Stimulated activated CD4-positive, alpha-beta T cell treated with anti-CD3 and anti-CD28 coated beads, Interleukin-4, amount 100 ng/mL, for 48 hours (primary cell): ENCODE data around the gene LAPTM5.

Experiments used
- DNase-seq, 2 donors: peaks; one replicate each; pipeline ENCODE4 v3.0.0-alpha.2; 2020; ENCODE audit warnings: low read depth in 2 of 2

LAPTM5 gene

DNA sequence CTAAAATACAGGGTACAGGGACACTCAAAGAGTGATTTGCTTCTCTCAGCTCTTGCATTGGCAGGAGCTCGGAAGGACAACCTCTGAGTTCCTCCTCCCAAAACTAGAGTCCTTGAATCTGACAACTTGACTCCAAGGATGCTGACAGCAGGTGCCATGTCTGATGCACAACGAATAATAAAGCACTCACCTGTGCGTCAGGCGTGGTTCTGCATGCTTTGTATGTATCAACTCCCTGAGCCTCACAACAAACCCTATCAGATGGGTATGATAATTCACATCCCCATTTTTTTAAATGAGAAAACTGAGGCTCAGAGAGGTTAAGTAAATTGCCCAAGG is 1.4 kb downstream of the LAPTM5 start:
- no peak for DNase-seq

DNA sequence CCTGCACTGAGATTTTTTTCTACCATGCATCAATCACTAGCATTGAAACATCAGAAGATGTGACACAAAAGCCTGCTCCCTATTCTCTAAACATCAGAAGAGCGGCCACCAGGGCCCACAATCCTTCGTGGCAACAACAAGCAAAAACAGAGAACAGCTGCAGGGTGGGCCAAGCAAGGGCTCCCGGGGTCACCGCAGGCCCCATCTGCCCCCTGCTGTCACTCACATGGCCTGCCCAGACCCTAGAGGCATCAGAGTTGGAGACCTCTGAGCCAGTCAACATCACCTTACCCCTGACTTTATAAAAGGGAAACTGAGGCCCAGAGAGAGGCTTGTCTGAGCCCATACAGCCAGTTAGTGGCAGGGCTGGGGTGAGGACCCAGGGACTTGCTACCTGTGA is 1.8 kb downstream of the LAPTM5 start:
- no peak for DNase-seq

DNA sequence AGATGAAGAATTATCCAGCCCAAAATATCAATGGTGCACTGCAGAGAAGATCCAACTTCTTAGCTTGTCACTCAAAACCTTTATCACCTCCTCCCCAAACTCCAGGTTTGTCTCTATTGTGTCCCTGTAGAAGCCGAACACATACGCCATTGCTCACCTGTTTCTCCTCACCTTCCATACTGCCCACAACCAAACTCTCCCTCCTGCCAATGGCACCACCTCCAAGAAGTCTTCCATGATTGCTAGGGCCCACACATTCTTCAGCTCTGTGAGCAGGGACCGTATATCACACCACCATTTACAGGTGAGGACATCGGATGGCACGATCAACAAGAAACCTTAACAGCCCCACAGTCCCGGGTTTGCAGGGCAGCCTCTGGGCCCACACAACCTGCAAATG is 2.2 kb downstream of the LAPTM5 start:
- DNase-seq, result no peak

DNA sequence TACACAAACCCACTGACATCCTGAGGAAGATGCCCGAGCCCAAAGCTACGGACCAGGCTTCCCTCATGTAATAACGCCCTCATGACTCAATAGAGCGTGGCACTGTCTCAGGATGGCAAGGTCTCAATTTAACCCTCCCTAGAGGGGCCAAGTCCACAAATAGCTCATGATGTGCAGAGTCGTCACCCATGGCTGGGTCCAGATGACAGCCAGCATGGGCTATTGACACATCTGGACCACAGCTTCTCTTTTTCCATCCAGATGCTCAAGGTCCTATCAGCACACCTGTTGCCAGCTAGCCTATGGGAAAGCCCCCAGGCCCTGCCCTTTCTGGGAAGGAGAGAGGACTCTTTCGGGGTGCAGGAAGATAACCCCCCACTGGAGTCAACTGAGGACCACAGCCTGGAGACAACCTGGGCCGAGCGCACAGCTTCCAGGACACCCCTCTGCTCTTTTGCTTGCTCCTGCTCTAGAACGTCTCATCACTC is 2.8 kb downstream of the LAPTM5 start:
- no peak for DNase-seq

DNA sequence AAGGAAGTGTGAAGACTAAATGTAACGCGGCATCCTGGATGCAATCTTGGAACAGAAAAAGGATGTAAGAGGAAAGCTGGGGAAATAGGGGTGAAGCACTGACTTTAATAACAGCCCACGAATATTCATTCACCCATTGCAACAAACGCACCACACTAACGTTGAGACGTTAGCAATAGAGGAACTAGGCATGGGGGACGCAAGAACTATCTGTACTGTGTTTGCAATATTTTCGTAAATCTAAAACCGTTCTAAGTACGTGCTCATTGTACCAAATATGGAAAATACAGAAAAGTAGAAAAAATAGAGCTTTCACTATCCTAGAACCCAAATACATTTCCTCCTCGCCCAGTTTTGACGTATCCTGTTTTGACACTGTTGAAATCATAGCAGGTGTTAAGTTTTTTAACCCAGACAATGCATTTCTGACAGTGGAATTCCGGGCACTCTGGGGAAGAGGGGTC is 3.9 kb downstream of the LAPTM5 start:
- DNase-seq, result no peak

DNA sequence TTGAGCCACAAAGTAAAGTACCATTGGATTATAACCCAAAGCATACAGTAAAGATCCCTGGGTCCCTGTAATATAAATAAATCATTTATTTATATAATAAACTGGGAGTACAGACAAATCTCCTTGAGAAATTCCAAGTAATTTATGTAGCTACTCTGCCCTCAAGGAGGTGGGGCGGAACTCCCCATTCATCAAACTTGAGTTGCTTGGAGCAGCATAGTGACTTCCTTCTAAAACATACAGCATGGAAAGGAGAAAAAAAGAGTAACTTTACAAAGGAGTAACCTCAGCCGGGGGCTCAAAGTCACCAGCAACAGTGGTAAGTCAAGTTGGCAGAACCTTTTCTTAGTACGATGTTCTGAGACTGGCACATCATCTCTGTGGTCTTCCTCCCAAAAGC is 4.5 kb downstream of the LAPTM5 start:
- DNase-seq, result no peak

DNA sequence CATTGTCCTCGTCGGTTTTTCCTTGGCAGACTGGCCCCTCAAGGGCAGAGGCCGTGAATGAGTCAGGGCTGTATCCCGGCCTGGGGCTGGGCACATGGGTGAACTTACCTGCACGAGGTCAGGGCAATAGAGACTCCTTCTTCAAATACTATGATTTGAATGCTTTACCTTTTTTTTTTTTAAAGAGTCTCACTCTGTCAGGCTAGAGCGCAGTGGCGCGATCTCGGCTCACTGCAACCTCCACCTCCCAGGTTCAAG is 5.0 kb downstream of the LAPTM5 start:
- DNase-seq, result no peak

DNA sequence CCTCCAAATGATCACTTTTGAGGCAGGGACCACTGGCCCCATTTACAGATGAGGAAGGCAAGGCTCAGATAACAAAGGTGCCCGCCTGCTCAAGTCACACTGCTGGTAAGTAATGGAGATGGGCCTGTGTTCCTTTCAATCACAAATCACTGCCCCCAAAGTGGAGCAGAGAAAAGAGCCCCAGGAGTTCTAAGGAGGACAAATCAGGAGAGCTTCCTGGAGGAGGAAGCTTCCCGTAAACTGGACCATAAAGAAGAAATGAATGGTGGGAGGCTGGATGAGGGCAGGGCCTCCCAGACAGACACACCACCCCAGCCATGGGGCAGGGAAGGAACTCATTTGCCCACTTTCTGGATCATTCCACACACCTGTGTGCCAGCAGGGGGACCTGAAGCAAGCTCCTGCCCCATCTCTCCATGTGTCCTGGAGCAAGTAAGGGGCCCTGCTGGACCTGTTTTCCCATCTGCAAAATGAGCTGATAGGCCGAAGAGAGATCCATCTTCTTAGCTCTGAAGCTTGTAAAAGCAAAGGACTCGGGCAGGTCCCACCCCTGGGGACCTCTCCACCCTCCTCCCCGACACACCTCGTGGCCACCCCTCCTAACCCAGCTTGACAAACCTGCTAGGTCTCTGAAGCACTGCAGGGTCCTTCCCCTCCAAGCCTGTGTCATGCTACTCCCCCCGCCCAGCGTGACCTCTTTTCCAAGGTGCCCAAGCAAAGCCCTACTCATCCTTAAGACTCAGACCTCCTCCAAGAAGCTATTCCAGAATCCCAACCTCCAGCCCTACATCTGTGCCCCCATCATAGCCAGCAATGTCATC is 5.5 kb downstream of the LAPTM5 start:
- DNase-seq, result no peak

DNA sequence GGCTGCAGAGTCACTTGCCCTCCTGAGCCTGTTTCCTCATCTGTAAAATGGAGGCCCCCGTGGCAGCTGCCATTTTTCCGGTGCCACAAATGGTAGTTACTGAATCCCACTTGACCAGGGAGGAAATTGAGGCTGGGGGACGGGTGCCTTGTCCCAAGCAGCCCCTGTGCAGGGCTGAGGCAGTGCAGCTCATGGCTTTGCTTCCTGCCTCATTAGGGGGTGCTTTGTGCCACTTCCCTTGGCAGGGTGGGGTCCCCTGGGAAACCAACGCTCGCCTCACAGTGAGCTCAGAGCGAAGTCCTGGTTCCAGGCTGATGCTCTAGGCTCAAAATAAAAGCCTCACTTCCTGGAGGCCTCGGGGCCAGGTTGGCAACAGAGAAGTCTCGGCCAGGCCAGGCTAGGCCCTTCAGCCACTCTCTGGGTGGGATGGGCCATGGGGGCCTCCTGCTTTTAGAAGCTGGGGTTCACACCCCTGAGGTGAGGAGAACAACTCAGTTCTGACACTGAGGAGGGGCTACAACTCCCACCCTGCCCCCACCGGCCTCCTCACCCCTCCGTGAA is 6.8 kb downstream of the LAPTM5 start:
- no peak for DNase-seq

DNA sequence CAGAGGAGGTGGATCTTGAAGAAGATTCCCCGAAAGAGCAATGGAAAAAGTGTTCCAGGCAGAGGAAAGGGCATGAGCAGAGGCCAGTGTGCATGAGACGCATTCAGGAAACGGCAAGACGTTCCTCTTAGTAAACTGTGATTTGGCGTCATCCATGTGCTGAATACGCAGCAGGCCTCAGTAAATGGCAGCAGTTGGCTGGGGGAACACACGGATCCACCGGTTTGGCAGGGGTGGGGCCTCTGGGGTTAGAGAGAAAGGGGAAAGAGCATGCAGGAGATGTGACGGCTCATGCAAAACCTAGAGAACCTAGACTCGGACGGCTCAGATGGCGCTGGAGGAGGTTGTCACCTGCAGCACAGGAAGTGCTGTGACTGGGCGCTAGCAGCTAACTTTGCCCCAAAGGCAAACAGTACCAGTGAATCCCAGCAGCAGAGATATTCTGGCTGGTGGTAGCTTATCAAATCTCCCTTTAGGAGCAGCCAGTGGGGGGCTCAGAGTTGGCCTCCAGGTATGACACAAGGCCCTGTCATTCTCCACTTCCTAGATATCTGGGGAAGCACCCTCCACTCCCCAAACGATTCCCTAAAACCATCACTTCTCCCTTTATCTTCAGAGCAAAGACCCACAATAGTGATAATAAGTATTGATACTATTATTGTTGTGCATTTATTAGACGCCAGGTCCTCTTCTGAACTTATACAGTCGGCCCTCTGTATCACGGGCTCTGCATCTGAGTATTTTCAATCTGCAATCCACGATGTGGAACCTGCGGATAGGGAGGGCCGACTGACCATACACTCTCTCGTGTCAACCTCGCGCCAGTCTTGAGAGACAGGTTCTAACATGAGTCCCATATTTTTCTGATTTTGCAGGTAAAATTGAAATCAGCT is 7.6 kb downstream of the LAPTM5 start:
- no peak for DNase-seq

DNA sequence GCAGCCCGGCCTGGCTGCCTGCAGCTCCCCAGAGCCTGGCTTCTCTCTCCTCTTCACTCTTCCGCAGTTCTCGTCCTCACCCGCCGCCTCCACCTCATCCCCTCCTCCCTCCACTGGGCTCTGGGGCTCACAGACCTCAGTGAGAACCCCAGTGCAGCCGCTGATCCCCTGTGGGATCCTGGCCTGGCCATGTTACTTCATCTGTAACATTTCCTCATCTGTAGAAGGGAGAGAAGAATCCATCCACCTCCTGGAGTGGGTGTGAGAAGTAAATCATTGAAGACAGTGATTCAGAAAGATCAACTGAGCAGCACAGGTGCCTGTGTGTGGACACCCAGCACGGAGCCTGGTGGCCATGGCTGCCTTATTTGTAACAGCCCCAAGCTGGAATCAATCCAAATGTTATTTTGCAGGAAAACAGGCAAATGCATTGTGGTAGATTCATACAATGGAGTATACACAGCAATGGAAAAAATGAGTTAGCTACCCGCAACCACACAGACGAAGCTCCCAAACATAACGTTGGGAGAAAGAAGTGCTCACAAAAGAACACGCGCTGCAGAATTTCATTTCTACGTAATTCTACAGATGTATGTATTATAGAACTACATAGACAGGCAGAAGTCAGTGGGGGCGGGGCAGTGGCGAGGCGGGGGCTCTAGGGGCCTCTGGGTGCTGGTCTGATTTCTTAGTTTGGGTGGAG is 8.7 kb downstream of the LAPTM5 start:
- DNase-seq, result no peak

DNA sequence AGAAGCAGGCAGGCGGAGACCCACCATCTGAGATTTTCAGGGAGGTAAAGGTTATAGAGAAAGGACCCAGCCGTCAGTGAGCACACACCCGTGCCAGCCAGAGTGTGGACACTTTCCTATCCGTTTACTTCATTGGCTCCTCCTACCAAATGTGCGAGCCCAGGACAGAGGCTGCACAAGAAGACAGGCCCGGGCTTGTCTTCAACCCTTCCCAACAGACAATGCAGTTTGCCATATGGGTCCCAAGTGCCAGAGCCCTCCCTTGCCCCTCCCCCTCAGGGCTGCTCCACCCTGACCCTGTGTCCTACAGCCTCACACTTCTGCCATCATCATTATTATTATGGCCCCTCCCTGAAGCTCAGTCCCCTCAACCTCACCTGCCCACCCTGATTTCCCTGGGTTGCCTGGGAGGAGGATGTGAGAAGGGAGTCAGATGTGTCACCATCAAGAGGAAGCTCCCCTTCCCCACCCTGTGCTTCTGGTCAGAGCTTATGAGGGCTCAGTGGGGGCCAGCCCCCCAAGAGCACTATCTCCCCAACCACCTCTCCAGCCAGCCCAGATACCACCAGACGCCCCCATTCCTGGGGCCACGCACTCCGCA is 9.4 kb downstream of the LAPTM5 start:
- DNase-seq, result no peak

DNA sequence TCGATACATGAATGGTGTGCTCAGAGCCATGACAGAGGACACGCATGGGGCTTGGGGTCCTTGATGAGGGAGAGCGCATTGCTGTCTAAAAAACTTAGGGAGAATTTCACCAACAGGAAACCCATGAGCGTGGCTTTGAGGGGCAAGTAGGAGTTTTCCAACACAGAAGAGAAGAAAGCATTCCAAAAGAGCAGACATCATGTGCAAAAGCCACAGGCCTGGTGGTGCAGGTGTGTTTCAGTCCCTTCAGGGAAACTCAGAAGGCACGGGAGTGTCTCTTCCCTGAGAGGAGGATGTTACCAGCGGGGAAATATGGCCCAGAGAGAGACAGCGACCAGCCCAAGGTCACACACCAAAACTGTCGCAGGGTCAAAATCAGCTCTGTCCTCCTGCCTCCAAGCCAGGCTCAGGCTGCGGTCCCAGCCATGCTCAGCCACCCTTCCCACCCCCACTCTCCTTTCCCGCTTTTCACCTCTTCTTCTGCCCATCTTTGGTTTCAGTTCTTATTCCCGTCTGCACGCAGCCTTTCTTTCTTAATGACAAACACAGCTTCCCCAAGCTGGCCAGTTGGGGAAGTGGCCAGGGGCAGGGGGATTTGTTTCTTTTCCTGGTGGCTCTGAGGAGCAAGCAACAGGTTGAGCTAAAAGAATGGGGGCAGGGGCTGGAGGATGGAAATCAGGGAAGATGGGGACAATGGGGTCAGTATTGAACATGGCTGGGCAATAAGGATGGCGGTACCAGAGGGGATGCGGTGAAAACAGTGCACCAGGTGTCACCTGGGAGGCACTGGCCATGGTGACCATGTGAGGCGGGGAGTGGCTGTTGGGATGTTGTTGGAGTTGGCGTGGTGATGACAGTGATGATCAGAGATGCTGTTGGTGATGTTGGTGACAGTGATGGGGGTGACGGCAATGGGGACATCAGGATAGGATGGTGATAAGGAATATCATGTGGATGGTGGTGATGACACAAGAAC is 10.3 kb downstream of the LAPTM5 start:
- DNase-seq, result no peak

DNA sequence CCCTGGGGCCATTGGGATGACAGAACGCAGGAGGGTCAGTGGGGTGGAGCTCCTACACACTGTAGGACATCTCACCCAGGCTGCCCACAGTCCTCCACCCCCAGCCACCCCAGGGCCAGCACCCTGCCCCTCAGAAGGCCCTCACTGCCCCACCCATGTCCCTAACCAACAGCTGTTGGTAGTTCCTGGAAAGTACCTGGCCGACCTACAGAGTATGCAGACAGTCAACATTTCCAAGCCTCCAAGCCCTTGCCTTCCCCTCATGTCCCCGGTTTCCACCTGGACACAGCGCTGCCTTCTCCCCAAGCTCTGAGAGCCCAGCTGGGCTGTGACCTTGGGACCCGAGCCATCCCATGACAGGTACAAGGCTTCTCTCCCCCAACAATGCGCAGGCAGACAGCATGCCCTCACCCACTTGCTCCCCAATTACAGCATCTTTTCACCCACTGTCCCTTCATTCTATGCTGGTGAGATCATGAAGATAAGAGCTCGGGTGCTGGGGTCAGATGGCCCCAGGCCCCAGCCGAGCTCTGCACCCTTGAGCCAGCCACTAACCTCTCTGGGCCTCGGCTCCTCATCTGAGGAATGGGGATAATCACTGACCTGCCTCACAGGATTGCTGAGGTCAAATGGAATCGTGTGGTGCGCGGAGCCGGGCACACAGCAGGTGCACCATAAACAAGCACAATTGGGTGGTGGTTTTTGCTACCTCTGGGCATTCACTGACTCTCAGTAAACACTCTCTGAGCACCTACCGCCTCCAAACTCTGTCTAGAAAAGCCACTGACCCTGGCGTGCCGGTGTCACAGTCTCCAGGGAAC is 11.2 kb downstream of the LAPTM5 start:
- no peak for DNase-seq

DNA sequence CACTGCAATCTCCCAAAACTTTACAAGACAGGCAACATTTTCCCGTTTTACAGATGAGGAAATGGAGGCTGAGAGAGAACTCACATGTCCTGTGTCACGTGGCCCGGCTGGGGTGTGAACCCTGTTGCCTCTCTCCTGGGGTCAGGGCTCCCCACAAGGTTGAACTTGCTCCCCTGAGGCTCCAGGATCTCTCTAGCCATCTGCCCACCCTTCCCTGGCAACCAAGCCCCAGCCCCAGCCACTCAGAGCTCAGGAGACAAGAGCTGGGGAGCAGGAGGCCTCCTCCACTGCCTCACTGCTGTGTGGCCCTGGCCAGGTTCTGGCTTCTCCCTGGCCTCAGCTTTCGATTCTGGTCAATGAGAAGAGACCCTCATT is 11.8 kb downstream of the LAPTM5 start:
- DNase-seq, result no peak

DNA sequence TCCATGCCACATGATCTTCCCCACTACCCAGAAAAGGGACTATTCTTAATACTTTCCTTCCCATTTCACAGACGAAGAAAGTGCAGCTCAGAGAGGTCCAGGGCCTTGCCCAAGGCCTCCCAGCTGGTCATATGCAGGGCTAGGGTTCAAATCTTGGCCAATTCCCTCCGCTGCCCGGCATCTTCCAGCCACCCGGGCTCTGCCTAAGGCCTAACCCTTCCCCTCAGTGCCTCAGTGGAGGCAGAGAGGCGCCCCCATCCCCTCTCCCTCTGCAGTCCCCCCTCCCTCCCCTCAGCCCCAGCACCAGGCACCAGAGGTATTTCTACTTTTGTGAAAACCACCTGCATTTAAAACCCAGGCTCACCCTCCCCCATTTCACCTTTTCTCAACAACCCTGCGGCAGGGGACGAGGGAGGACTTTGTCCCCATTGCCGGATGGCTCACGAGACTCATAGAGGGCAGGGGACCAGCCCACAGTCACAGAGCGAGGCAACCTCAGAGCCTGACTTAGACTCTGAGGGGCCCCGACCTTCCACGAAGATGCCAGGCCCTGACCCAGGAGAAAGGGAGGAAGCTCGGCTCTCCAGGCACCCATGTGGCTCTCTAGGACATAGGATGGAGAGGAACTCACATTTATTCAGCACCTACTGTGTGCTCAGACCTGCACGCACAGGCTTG is 12.3 kb downstream of the LAPTM5 start:
- DNase-seq, result no peak

DNA sequence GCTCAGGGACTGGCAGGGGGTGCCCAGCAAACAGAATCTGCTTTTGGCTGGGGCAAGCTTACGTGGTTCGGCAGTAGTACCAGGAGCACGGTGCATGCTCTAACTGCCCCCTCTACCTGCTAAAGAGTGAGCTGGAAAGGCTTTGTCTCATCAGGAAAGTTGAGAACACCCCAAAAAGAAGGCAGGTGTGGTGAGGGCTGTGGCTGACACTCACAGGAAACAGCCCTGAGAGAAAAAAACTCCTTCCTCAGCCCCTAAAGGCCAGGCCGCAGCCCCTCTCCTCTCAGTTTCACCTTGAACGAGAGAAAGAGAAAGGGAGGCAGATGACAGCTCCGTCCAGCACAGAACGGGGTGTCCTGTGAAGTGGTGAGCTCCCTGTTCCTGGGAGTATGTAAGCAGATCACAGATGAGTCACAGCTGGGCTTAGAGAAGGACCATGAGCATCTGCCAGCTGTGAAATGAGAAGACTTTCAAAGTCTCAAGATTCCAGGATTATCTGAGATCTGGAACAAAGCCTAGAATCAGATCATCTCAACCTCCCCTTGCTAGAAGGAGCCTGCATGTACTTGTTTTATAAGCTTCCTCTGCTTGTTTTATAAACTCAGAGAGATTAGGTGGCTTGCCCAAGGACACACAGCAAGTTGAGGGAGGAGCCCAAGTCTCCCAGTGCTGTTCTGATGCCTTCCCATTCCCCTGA is 13.4 kb downstream of the LAPTM5 start:
- DNase-seq, result no peak

DNA sequence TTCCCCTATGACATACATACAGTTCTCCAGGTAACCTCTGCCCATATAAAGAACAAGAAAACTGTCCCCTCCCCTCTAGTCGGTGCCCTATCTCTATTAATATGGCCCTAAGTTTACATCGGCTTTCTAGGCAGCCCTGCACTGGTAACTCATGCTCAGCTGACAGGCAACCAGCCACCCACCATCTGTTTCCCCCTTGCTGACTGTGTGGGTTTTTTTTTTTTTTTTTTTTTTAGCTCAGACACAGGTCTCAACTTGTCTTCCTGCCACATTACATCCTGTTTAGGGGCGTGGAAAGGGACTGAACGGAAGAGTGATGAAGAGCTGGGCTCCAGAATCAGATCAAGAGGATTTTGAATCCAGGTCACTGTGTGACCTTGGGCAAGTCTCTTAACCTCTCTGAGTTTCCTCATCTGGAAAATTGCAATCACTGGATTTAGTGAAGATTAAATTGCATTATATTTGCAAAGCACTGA is 14.0 kb downstream of the LAPTM5 start:
- peak in 1 of 2 donors; percentile 53 for DNase-seq
